ENCODE results near the gene ATE1. TPM values are rescaled to one million over a fixed set of nuclear protein-coding genes. Genes with fewer than 3 reads are reported as not detected.

Gene ATE1
- total RNA-seq, 1 experiment from 2014 or later = 39.2 TPM

GRCh38 chr10:121822180-121822579 lies 105.7 kb downstream of the ATE1 start (continued):
- TF ChIP-seq, protein P1, sequence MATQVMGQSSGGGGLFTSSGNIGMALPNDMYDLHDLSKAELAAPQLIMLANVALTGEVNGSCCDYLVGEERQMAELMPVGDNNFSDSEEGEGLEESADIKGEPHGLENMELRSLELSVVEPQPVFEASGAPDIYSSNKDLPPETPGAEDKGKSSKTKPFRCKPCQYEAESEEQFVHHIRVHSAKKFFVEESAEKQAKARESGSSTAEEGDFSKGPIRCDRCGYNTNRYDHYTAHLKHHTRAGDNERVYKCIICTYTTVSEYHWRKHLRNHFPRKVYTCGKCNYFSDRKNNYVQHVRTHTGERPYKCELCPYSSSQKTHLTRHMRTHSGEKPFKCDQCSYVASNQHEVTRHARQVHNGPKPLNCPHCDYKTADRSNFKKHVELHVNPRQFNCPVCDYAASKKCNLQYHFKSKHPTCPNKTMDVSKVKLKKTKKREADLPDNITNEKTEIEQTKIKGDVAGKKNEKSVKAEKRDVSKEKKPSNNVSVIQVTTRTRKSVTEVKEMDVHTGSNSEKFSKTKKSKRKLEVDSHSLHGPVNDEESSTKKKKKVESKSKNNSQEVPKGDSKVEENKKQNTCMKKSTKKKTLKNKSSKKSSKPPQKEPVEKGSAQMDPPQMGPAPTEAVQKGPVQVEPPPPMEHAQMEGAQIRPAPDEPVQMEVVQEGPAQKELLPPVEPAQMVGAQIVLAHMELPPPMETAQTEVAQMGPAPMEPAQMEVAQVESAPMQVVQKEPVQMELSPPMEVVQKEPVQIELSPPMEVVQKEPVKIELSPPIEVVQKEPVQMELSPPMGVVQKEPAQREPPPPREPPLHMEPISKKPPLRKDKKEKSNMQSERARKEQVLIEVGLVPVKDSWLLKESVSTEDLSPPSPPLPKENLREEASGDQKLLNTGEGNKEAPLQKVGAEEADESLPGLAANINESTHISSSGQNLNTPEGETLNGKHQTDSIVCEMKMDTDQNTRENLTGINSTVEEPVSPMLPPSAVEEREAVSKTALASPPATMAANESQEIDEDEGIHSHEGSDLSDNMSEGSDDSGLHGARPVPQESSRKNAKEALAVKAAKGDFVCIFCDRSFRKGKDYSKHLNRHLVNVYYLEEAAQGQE (IDR thresholded peaks at IDR 0.05; ENCODE audit: low read depth) = no peak
- TF ChIP-seq POLR2AphosphoS5 (IDR thresholded peaks at IDR 0.05; ENCODE audit: low read depth, low read length) (no peak), SRF (IDR thresholded peaks at IDR 0.05; ENCODE audit: low read depth) (no peak), POLR2A (IDR thresholded peaks at IDR 0.05; ENCODE audit: borderline replicate concordance, extremely low read depth, insufficient read depth, insufficient read length) (no peak), RAD21 (IDR thresholded peaks at IDR 0.05; ENCODE audit: low read depth) (no peak), ZNF274 (IDR thresholded peaks at IDR 0.05; ENCODE audit: low read depth, low read length) (no peak), SP1 (IDR thresholded peaks at IDR 0.05; ENCODE audit: low read depth) (no peak), SIN3A (IDR thresholded peaks at IDR 0.05; ENCODE audit: low read depth) (no peak), CBX3 (IDR thresholded peaks at IDR 0.05; ENCODE audit: low read depth) (no peak)
- TF ChIP-seq, protein P2, sequence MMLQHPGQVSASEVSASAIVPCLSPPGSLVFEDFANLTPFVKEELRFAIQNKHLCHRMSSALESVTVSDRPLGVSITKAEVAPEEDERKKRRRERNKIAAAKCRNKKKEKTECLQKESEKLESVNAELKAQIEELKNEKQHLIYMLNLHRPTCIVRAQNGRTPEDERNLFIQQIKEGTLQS (IDR thresholded peaks at IDR 0.05) = no peak

- H4K20me1 ChIP-seq (ENCODE audit: insufficient read depth) = no peaks in the 10 kb centered on the region
- POLR2A ChIA-PET = no interaction called here
- no peak overlapping the region for H2AFZ ChIP-seq (ENCODE audit: low read depth, low read length, poor library complexity, severe bottlenecking)
- ATAC-seq (no peak), DNase-seq (ENCODE audit: low read depth, low spot score) (no peak)
- no TSS peak for BruUV-seq (replicated peaks)
- no peak overlapping the region for H3K4me2 ChIP-seq (ENCODE audit: low read length)
- no peaks in the 10 kb centered on the region for H3K79me2 ChIP-seq (ENCODE audit: insufficient read depth, low read length)
- no peaks in the 10 kb centered on the region for H3K9me3 ChIP-seq (ENCODE audit: control insufficient read depth in 1 of 2, insufficient read depth in 1 of 2, low read depth in 1 of 2, low read length in 2 of 2)
- H3K9ac ChIP-seq (ENCODE audit: low read length) = no peak overlapping the region
- H3K9me2 ChIP-seq (ENCODE audit: insufficient read depth) = no peaks in the 10 kb centered on the region
- intact Hi-C loops (cut with micrococcal nuclease) = no loop called here
- H3K4me1 ChIP-seq (ENCODE audit: control insufficient read depth in 1 of 2, insufficient read depth in 2 of 2, low read length in 2 of 2) = no peaks in the 10 kb centered on the region
- H3K27me3 ChIP-seq (ENCODE audit: insufficient read depth, low read length) = no peaks in the 10 kb centered on the region
- CTCF ChIA-PET = no interaction called here
- RAD21 ChIA-PET (ENCODE audit: low non-redundant PET in 1 of 2, low total read pairs in 2 of 2, uncharacterized antibody in 2 of 2, unreplicated experiment in 2 of 2) = no interaction called here
- TF ChIP-seq YY1 (IDR thresholded peaks at IDR 0.05; ENCODE audit: extremely low read depth, insufficient replicate concordance, low read depth, low read length) (no peak), ZBTB33 (IDR thresholded peaks at IDR 0.05; ENCODE audit: extremely low read depth, insufficient replicate concordance, low read length) (no peak), SP1 (IDR thresholded peaks at IDR 0.05; ENCODE audit: low read depth) (no peak), ZNF274 (IDR thresholded peaks at IDR 0.05; ENCODE audit: low read depth, low read length) (no peak), POLR2AphosphoS5 (IDR thresholded peaks at IDR 0.05; ENCODE audit: low read depth, low read length) (no peak), CEBPB (IDR thresholded peaks at IDR 0.05; ENCODE audit: low read depth) (no peak), TCF7L2 (IDR thresholded peaks at IDR 0.05; ENCODE audit: borderline replicate concordance, extremely low read depth, insufficient read depth, insufficient read length) (no peak), CBX3 (IDR thresholded peaks at IDR 0.05; ENCODE audit: low read depth) (no peak), JUND (IDR thresholded peaks at IDR 0.05) (no peak), ZFX (IDR thresholded peaks at IDR 0.05) (no peak), CTCF (IDR thresholded peaks at IDR 0.05 in 2 of 3, conservative IDR thresholded peaks at IDR 0.05 in 1 of 3; ENCODE audit: borderline replicate concordance in 1 of 3, insufficient read depth in 1 of 3, low read depth in 2 of 3, low read length in 2 of 3) (no peak)
- TF ChIP-seq, protein P2 (IDR thresholded peaks at IDR 0.05) = no peak
- TF ChIP-seq, protein P3, sequence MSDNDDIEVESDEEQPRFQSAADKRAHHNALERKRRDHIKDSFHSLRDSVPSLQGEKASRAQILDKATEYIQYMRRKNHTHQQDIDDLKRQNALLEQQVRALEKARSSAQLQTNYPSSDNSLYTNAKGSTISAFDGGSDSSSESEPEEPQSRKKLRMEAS (IDR thresholded peaks at IDR 0.05) = no peak
- H3K4me3 ChIP-seq (replicated peaks in 1 of 2; ENCODE audit: low read depth in 1 of 2, low read length in 2 of 2) = no peak overlapping the region
- no peaks in the 10 kb centered on the region for H3K36me3 ChIP-seq (ENCODE audit: control insufficient read depth in 1 of 2, insufficient read depth in 2 of 2, low read length in 2 of 2)
- no peak overlapping the region for H3K27ac ChIP-seq (ENCODE audit: low read depth, low read length)
Measured at GRCh38 chr10:121819049-121819448, 108.8 kb downstream of the ATE1 start.

All from HCT116 (cell line).